Natural killer cell (primary cell): ENCODE data around the gene RIPK1. TPM values are rescaled to one million over a fixed set of nuclear protein-coding genes. Genes with fewer than 3 reads are reported as not detected.

Source experiments
- ATAC-seq, 3 donors: fragments of 150-1000 bp in 2 of 3; fragments of 200-7000 bp in 1 of 3; cut with Tn5 transposase; 1 replicate in 1 of 3; 2 replicates in 2 of 3; pipeline ENCODE4 v1.10.0; 2021; ENCODE audit warnings: mild to moderate bottlenecking in 2 of 3, moderate library complexity in 2 of 3
- DNase-seq, 2 donors: peaks; one replicate each; pipeline versions ENCODE4 v3.0.0 to v3.0.0-alpha.2; 2013 to 2021; ENCODE audit warnings: mixed read lengths in 1 of 2
- H3K27ac ChIP-seq: one replicate; pipeline ENCODE4 v1.5.1; 2013; ENCODE audit warnings: mild to moderate bottlenecking, low read length
- H3K27me3 ChIP-seq: one replicate; pipeline ENCODE4 v1.6.1; 2013; ENCODE audit warnings: low read length; ENCODE audit not compliant: control insufficient read depth, insufficient read depth
- H3K36me3 ChIP-seq: one replicate; pipeline ENCODE4 v1.6.1; 2013; ENCODE audit warnings: low read length; ENCODE audit not compliant: control insufficient read depth, insufficient read depth
- H3K4me1 ChIP-seq: one replicate; pipeline ENCODE4 v1.6.1; 2013; ENCODE audit warnings: low read length; ENCODE audit not compliant: control insufficient read depth, insufficient read depth
- H3K4me3 ChIP-seq: one replicate; pipeline ENCODE4 v1.5.1; 2013; ENCODE audit warnings: low read length
- H3K9me3 ChIP-seq: one replicate; pipeline ENCODE4 v1.6.1; 2013; ENCODE audit warnings: low read length; ENCODE audit not compliant: control insufficient read depth, insufficient read depth
- H3K27ac Mint-ChIP-seq, 2 donors: one replicate each; pipeline ENCODE4 v1.8.0; 2022; ENCODE audit warnings: mild to moderate bottlenecking in 2 of 2, mixed read lengths in 2 of 2, moderate library complexity in 1 of 2
- H3K27me3 Mint-ChIP-seq, 2 donors: one replicate each; pipeline ENCODE4 v1.8.0; 2022; ENCODE audit warnings: low read depth in 2 of 2, mixed read lengths in 2 of 2
- H3K36me3 Mint-ChIP-seq: one replicate; pipeline ENCODE4 v1.8.0; 2022; ENCODE audit warnings: mixed read lengths
- H3K4me1 Mint-ChIP-seq, 2 donors: one replicate each; pipeline ENCODE4 v1.8.0; 2022; ENCODE audit warnings: mixed read lengths in 2 of 2
- H3K4me3 Mint-ChIP-seq: one replicate; pipeline ENCODE4 v1.8.0; 2022; ENCODE audit warnings: mild to moderate bottlenecking, moderate library complexity, mixed read lengths
- H3K9me3 Mint-ChIP-seq, 2 donors: one replicate each; pipeline ENCODE4 v1.8.0; 2022; ENCODE audit warnings: mixed read lengths in 2 of 2
- CTCF ChIP-seq: fragments of 200-600 bp; IDR thresholded peaks from one replicate; pipeline ENCODE4 v1.8.0; 2022; ENCODE audit warnings: antibody characterized with exemption
- WGBS: methylation state at CpG from one replicate; pipeline ENCODE4 v1.1.7; 2013; ENCODE audit warnings: missing lambda C conversion rate; ENCODE audit not compliant: insufficient coverage; 5-methylcytosine and 5-hydroxymethylcytosine counted together
- intact Hi-C: fragments of 100-400 bp; cut with micrococcal nuclease; formaldehyde crosslinking; loops from one replicate; pipeline ENCODE4 v1.14.2; 2022
- total RNA-seq, 4 donors: library from RNA; stranded (reverse); fragments of 120-200 nt in 1 of 4; gene quantifications; one replicate each; pipeline versions ENCODE4 v1.2.3 to v1.2.4, GENCODE V29; 2013 to 2022

Gene RIPK1
- total RNA-seq, 3 donors from 2014 or later (not counting 1 experiment from before 2014, with no cell fraction given) = 30.9 to 44.8 (median 34.5) TPM

GRCh38 chr6:3117912-3118352, 49.6 kb downstream of the RIPK1 start:
- intact Hi-C loops = loop anchor here (1.0 to 5.0 kb wide), 3 partner anchors 49 to 899 kb away; partner anchors contain the start of gene NQO2
- peak overlapping the region; percentile 95 for H3K27ac ChIP-seq
- H3K4me3 Mint-ChIP-seq = peak overlapping the region; percentile 92
- peaks cover 7% of the 10 kb centered on the region for H3K4me1 ChIP-seq
- no peak for TF ChIP-seq CTCF
- H3K4me1 Mint-ChIP-seq = peaks cover 17 to 18% of the 10 kb centered on the region in 2 donors
- H3K27me3 Mint-ChIP-seq = no peaks in the 10 kb centered on the region
- no peaks in the 10 kb centered on the region for H3K9me3 Mint-ChIP-seq
- peaks cover 21% of the 10 kb centered on the region for H3K36me3 ChIP-seq
- 24% methylated on average over 6 of the region's 8 CpGs for WGBS
- no peak for ATAC-seq
- peak overlapping the region; percentile 69 for H3K4me3 ChIP-seq
- no peaks in the 10 kb centered on the region for H3K9me3 ChIP-seq
- H3K27ac Mint-ChIP-seq = peak overlapping the region; percentile 91 to 97
- no peaks in the 10 kb centered on the region for H3K27me3 ChIP-seq
- no peaks in the 10 kb centered on the region for H3K36me3 Mint-ChIP-seq
- DNase-seq = peak in 1 of 2 donors; percentile 17

- Histone ChIP-seq H3K4me3 (peak within 1 kb of the TSS; percentile 69), H3K4me1 (peaks cover 7% of the 10 kb centered on the region), H3K36me3 (peaks cover 15% of the 10 kb centered on the region), H3K27me3 (no peaks in the 10 kb centered on the region), H3K27ac (peak within 1 kb of the TSS; percentile 95), H3K9me3 (no peaks in the 10 kb centered on the region)
- DNase-seq = peak; percentile 99 to 100
- no peak for TF ChIP-seq CTCF
- WGBS = under 1% methylated on average over 89 of the region's 89 CpGs
- Mint-ChIP-seq H3K27ac (peak within 1 kb of the TSS; percentile 91 to 97), H3K4me1 (peaks cover 17 to 18% of the 10 kb centered on the region in 2 donors), H3K9me3 (no peaks in the 10 kb centered on the region), H3K27me3 (no peaks in the 10 kb centered on the region), H3K36me3 (no peaks in the 10 kb centered on the region), H3K4me3 (peak within 1 kb of the TSS; percentile 92)
- intact Hi-C loops = loop anchor here (1.0 to 5.0 kb wide), 3 partner anchors 49 to 899 kb away; partner anchors contain the start of gene NQO2
- ATAC-seq = peak; percentile 91 to 99 (median 94)
Observed at GRCh38 chr6:3118353-3119039, 50.2 kb downstream of the RIPK1 start, which contains the start of gene BPHL. BPHL (plus strand) TSS chr6:3118711; CDS start chr6:3118741, 30 bp downstream.

- no peak for TF ChIP-seq CTCF
- intact Hi-C loops = loop anchor here (5.0 kb wide), 2 partner anchors 122 to 898 kb away; partner anchors contain the start of gene NQO2
- Mint-ChIP-seq H3K4me1 (peaks cover 17 to 18% of the 10 kb centered on the region in 2 donors), H3K36me3 (no peaks in the 10 kb centered on the region), H3K27ac (peak overlapping the region; percentile 91 to 97), H3K27me3 (no peaks in the 10 kb centered on the region), H3K4me3 (peak overlapping the region; percentile 92), H3K9me3 (no peaks in the 10 kb centered on the region)
- peak; percentile 4 to 11 (median 6) for ATAC-seq
- Histone ChIP-seq H3K9me3 (no peaks in the 10 kb centered on the region), H3K27me3 (no peaks in the 10 kb centered on the region), H3K36me3 (peaks cover 9% of the 10 kb centered on the region), H3K4me1 (peaks cover 7% of the 10 kb centered on the region), H3K27ac (no peak overlapping the region), H3K4me3 (peak overlapping the region; percentile 69)
- WGBS = 27% methylated on average over 19 of the region's 19 CpGs
- DNase-seq = no peak
Observed at GRCh38 chr6:3119040-3119723, 50.9 kb downstream of the RIPK1 start.
